ENCODE measurements around the gene ADGRL3.
A peak's percentile ranks its signal among the peaks of the same experiment; 100 is the strongest.
"Not testable (repeated sequence)": the region's sequence is repeated elsewhere in the genome, so short reads cannot be mapped to it uniquely, and the experiment has no call there.

ADGRL3 gene

DNA sequence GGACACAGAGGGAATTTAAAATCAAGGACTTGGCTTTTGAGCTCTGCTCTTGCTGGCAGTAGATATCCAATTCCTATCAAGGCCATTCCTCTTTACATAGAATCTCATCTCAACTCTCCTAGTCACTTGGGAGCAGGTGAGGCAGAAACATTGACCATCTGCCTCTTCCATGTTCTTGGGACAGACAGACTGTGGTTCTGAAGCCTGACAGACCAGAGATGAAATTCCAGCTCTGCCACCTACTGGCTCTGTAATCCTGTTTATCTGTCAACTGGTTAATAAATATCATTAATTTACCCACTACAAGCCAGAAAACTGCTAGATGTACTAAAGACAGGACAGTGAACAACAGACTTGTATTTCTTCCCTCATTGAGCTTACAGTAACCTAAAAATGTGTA is 300.8 kb downstream of the ADGRL3 start:
- peak in 4 of 14 donors; percentile 2 to 77 (median 5) for DNase-seq

DNA sequence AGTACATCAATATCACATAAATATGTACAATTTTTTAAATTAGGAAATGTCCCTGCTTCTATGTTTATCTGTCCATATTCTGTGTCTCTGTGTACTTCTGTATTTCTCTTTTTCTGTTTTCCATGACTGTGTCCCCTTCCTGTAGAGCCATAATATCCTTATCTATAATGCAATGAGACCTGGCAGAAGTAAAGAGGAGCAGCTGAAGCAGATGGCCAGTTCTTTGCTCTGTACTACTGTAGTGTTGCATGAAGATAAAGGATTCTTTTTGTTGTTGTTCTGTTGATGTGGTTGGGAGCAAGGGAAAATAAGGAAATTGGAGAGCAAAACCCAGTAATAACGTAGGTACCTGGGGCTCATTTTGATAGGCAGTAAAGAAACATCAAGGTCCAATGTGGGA is 301.7 kb downstream of the ADGRL3 start:
- DNase-seq = peak in 1 of 14 donors; percentile 70

DNA sequence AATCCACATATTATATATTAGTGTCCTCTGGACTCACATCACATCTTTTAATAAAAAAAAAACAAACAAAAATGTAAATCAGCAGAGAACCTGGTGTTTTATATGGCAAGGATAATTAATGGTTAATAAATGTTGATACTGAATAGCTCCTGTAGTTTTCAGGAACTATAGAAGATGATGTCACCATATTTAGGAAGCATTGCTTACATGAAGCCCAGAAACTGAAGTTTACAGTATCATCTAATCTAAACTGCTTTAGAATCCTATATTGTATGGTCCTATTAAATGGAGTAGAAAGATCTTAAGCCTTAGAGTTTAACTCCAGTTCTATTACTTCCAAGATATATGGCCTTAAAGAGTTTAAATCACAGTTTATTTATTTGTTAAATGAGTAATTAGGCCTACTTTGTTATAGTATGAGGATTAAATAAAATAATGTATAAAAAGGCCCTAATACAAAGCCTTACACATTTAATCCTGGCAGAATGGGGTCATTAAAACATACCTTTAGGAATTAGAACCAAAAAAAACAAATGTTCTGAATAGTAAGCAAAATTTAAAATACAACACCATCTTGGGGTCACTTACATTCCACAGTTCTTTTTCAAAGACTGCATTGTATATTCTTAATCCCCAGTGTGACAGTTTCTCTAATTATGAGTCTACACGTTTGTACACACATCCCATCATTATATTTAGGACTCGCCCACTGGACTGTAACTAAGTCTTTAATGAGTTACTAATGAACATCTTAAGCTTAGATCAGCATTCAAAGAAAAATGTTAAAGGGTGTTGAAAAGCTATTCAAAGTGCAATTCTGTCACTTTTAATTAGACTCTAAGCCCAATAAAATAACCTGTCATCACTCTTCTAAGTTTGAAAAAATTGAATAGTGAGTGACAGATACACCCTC is 305.9 kb downstream of the ADGRL3 start:
- DNase-seq = no peak

DNA sequence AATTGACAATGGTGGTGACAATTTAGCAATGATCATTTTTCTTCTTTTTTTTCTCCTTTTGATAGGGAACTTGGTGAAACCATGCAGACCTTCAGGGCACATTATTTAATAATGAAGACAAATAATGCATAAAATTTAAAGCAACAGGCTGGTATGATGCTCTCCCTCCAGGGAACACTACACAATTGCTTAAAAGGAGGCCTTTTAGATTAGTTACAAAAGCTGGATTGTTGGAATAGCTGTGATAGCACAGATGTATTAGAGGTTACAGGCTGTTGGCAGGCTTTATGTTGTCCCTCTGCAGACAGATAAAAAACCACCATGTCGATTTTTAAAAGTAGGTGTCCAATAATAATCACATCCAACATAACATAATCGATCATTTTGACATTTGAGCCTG is 307.0 kb downstream of the ADGRL3 start:
- no peak for DNase-seq

DNA sequence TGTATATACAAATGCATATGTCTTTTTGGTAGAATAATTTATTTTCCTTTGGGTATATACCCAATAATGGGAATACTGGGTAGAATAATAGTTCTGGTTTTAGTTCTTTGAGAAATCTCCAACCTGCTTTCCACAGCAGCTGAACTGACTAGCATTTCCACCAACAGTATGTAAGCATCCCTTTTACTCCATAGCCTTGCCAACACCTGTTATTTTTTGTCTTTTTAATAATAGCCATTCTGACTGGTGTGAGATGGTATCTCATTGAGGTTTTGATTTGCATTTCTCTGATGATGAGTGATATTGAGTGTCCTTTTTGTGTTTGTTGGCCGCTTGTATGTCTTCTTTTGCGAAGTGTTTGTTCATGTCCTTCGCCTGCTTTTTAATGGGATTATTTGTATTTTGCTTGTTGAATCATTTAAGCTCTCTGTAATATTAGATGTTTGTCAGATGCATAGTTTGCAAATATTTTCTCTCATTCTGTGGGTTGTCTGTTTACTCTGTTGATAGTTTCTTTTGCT is 309.7 kb downstream of the ADGRL3 start:
- not testable (repeated sequence) for DNase-seq

DNA sequence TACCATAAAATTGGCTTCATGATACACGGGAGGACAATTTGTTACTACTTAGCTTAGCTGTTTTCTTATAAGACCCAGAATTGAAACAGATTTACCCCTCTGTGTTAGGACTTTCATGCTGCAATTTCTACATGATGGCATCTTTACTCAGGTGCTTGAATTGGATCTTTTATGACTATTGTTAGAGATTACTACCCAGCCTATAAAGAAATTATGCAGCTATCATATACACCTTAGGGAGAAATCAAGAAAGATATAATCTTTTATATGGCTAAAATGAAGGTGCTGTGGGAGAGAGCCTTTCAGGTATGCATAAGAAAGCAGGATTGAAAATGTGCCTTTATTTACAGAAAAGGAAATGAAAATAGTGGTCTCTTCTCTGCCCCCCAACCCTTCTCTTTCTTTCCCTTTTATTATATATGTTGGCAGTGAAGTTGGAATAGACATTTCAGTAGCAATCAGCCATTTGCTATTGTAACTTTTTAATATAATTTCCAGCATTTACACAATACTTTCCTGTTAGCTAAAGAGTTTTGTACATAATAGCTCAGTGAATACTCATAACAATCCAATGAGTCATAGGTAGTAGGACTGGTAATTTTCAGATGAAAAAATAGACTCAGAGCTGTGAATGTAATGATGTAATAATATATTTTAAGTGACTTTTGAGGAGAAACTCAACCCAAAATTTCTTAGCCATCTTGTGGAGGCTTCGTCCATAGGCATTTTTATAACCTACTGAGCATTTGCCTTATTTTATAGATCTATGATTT is 311.8 kb downstream of the ADGRL3 start:
- DNase-seq = no peak

DNA sequence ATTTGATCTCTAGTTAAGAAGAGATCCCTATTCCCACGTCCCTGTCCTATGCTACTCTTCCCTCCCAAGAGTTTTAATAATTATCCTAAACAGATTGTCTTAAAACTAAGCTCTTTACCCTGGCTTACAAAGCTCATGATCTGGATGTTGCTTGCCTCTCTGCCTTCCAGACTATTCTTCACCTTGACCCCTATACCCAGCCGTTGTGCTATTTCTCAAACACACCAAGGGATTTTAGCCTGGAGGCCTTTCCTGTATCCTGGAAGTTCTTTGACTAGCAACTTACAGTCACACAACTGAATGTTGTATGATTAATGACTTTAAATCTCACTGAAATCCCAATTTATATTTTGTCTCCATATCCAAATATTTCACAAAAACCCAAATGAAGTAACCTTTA is 314.9 kb downstream of the ADGRL3 start:
- no peak for DNase-seq

DNA sequence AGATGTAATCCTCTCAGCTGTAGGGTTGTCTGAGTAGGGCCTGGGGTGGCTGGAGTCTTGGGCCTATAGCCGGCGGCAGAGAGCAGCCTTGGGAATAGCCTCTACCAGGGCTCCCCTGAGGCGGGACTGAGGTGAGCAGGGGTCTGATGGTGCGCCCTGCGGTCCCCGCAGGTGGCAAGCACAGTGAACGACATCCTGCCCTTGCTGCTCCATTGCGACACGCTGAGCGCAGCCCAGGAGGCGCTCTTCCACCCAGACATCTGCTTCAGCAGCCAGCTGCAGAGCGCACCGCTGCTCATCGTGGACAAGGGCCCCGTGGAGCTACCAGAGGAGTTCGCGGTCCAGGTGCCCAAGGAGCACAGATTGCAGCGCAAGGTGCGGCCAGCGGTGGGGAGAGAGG is 317.0 kb downstream of the ADGRL3 start:
- DNase-seq = no peak

DNA sequence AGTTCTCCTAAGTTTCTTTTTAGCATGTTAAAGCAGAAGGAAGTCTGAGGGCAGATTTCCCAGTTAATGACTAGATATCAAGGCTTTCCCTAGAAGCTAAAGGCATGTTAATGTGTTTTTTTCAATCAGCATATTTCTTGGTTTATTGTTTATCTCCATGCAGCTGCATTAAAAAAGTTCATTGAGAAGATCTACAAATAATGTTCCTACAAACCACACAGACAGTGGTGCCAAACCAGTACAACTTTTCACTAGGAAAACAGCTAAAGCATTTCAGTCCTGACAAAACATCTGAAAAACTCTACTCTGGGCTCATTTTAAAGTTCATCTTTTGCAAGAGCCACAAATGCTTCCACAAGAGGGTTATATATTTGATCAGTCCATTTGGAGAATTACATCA is 320.0 kb downstream of the ADGRL3 start:
- no peak for DNase-seq

DNA sequence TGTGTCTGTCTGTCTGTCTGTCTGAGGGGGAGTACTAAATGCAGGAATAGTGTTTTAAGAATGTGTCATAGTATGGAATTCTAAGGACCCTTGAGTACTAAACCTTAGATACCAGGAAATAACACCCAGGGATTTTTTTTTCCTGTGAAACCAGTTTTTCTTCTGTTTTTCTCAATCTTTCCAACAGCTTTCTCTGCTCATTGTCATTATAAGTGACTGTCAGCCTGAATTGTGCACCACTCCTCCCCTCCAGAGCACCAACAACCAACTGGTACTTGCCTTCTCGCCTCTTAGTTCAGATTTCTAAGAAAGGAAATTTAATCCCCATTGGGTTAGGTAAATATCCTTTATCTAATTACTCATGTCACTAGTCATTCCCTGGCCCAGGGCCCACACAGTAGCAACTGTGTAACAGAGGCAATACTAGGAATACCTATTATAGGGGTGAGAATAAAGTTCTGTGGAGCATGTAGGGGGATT is 320.6 kb downstream of the ADGRL3 start:
- DNase-seq = no peak

DNA sequence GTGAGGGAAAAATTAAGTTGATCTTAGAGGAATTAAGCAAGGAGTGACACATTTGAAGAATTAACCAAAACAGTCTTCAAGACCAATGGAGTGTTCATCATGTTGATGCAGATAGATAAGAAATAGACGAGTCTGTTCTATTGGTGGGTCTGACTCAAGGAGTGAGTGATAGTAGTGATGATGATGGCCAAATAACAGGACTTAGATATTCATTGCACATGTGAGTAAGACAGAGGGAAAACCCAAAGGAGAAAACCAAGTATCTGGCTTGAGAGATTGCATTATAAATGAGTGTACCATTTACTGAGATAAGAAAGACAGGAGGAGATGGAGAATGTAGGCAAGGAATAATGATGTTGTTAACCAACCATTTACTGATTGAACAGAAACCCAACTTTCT is 321.3 kb downstream of the ADGRL3 start:
- no peak for DNase-seq

DNA sequence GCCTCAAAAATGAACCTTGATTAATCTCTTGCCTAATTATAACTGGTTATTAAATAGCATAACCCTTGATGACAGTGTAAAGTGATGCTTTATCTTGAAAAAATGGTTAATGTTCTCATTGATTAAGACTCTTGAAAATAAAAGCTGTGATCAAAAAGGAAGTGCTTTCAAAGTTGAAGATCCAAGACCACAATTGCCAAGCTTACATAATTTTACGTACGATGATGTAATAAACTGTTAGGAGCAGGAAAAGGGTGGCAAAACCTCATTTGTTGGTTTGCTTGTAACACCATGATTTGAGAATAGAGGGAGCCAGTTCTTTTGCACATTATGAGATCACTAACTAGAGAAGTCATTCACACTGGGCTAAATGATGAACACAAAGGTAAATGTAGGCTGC is 322.2 kb downstream of the ADGRL3 start:
- DNase-seq = no peak

DNA sequence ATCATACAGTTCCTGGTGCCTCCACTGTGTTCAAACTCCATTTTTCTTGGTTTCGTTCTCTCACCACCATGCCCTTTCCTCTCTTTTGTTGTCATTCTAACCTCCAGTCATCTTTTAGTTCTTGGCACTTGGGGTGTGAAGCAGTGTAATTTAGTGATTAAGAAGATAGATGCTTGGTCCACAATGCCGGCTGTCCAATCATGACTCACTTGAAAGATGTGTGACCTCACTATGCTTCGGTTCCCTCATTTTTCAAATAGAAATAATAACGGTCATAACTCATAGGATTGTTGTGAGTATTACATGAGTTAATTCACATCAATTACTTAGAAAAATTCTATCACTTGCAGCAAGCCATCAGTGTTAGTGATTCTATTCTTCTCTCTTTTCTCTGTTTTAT is 327.8 kb downstream of the ADGRL3 start:
- DNase-seq = no peak

DNA sequence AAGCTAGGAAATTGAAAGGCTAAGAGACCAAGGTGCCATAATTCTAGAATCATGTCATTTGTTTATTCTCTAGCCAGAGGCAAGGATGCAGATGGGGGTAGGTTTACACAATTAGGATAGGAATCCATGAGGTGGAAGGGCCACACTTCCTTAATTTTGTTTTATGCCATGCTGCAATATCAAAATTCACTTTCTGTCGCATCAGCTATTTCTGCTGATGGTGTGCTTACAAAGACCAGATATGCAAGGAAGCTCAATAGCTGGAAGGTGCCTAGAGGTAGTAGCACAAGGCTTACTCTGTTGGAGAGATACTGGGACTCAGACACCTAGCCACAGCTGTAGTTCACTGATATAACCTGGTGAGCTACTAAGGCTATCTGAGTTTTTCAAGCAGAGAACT is 328.5 kb downstream of the ADGRL3 start:
- no peak for DNase-seq

DNA sequence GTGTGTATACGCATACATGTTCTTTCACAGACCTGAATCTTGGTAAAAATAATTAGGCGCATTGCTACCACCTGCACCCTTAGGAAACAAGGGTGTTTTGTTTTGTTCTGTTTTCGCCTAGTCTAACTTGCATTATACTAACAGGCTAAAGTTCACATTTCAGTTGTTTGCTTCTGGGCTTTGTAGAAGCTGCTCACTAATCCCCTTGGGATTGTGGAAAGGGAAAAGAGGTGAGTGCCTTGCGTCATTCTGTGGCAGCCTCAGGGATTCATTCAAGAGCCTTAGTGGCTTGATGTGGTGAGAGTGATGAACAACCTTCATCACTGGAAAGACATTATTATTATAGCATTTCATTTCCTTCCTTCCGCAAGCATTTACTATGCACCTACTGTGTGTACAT is 331.1 kb downstream of the ADGRL3 start:
- no peak for DNase-seq

DNA sequence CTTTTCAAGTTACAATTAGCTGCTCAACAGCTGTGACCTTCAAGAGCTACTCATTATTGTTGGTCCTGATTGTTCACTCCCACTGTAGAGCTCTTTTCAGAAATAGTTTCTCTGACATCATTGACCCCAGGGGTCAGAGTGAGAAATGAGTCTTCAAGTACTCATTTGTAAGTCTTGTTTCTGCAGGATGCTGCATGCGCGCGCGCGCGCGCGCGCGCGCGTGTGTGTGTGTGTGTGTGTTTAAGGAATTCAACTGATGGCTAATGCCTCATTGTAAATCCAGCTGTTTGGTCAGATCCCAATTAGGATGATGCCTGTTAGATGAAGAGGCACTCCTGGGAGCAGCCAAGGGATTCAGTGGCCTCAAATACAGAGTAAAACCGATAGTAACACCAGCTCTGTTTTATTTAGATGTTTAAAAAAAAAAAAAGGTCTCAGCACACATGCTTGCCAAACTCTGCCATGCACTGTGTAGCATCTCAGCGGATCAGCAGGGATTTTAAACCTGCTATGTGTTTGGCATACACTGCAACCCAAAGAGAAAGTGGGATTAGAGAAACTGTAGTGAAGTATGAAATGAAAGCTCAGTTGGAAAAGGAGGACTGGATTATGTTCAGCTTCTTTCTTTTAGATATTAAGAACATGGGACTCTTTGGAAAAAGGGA is 332.3 kb downstream of the ADGRL3 start:
- DNase-seq = no peak

DNA sequence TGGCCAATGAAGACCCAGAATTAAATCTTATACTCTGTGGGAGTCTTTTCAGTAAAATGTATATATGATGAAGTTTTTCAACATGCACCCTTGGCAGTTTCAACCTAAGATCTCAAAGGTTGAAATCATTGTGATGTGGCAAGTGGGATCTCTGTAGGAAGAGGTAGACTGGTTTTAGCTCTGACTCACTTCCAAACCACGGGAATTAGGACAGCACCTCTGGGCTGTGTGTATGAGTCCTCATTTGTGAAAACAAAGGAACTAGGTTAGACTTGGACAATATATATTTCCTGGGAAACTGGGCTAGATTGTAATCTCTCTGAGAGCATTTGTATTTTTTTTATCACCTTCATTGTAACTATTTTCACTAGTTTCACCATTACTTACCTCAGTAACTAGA is 333.0 kb downstream of the ADGRL3 start:
- DNase-seq = no peak

DNA sequence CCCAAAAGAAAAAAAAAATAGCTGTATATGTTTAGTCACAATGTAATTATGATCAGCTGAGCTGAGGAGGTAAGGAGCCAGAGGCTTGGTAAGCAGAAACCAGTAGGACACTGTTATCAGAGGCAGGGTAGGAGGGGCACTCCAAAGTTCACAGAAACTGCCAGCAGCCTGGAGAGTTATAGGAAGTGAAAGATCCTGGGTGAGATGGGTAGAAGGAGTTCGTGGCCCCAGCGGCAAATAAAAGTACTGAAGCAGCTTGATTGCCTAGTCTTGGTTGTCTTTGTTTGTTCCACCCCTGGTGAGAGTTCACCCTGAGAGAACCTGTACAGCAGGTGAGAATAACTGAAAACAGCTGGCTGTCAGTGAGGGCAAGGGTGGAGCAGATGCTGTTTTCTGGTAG is 340.8 kb downstream of the ADGRL3 start:
- DNase-seq = no peak

DNA sequence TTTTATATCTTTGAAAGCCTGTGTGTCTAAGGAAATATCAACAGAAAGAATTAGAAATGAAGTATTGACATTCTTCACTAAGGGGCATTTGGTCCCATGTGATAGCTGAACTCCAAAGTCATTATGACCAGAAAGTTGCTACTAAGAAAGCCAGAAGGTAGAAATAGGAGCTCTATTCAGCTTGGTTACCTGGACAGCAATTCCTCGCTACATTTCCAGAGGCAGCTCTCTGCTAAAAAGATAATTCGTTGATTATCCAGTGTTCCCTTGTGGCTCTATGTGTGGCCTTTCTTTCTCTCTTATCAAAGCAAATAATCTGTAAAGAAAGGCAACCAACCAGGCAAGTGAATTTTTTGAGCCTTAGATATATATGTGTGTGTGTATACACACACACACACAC is 341.3 kb downstream of the ADGRL3 start:
- no peak for DNase-seq

DNA sequence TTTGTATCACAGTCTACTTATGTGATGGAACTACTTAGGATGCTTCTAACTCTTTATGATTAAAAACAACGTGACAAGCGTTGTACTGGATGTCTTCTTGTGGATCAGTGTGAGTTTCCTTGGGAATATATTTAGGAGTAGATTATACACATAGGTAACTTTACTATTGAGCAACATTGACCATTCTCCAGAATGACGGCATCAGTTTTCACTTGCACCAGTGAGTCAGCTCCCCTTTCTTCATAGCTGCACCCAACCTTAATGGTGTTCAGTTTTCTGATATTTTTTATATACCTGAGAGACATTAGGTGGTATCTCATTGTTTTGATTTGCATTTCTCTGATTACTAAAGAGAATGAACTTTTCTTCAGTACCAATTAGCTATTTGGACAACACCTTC is 343.9 kb downstream of the ADGRL3 start:
- DNase-seq = no peak

DNA sequence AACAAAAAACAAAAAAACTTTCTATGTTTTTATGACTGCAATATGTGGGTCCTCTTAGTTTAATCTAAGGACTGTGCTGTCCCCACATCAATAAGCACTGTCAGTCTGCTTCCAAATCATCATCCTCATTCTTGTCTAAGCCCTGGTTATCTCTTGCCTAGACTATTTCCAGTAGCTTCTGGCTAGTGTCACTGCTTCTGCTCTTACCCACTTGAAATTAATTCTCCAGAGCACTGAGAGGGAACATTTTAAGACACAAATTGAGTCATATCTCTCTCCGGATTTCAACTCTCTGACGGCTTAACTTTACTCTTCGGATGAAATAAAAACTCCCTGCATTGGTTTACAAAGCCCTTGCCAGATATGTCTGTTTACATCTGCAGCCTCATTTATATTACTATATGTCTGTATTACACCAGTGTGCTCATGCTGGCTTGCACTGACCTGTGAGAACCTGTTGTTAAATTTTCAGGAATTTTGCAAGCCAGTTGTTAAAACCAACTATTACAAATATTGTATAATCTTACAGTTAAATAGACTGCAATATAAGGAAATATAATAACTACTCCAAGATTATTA is 345.9 kb downstream of the ADGRL3 start:
- no peak for DNase-seq

DNA sequence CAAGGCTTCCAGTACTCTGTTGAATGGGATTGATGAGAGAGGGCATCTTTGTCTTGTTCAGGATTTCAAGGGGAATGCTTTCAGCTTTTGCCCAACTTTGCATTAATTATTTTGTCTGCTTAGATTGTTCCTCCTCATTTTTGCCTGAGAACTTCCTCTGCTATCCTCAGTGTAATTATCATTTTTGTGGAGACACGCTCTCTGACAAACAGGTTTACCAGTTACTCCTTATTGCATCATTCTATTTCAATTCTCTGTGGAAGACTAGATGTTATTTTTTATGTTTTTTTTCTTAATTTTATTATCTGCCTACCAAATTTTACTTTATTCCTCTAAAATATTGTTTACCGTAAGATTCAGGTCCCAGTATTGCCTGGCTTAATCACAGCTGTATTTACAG is 349.2 kb downstream of the ADGRL3 start:
- DNase-seq = no peak

Measured in C1 segment of cervical spinal cord (tissue), 14 donors.